Body of pancreas (tissue), 4 donors: Measurements from ENCODE around the gene PLA2R1. TPM values are rescaled to one million over a fixed set of nuclear protein-coding genes. Genes with fewer than 3 reads are reported as not detected.

Experiments used
- ATAC-seq: fragments of 150-250 bp; one replicate; pipeline ENCODE4 v1.9.1; 2016
- DNase-seq, 4 donors: peaks; one replicate each; pipeline ENCODE4 v3.0.0-alpha.2; 2019
- H3K27ac ChIP-seq, 4 donors: fragments of 200-600 bp; sonication (generic); 1 replicate in 3 of 4; 2 replicates in 1 of 4; pipeline versions ENCODE4 v1.5.1 to v1.6.1; 2016 to 2019; ENCODE audit warnings: mild to moderate bottlenecking in 1 of 4, mixed read lengths in 1 of 4, moderate library complexity in 1 of 4
- H3K27me3 ChIP-seq, 2 donors: fragments of 200-600 bp; sonication (generic); one replicate each; pipeline ENCODE4 v1.6.0; 2016; ENCODE audit warnings: mild to moderate bottlenecking in 1 of 2
- H3K36me3 ChIP-seq, 2 donors: fragments of 200-600 bp; sonication (generic); replicated peaks in 1 of 2; 2 replicates each; pipeline ENCODE4 v1.5.1; 2016; ENCODE audit warnings: low read depth in 2 of 2; ENCODE audit not compliant: insufficient read depth in 1 of 2
- H3K4me1 ChIP-seq: fragments of 200-600 bp; sonication (generic); one replicate; pipeline ENCODE4 v1.6.0; 2016
- H3K4me3 ChIP-seq, 2 donors: fragments of 200-600 bp; sonication (generic); 1 replicate in 1 of 2; 2 replicates in 1 of 2; pipeline ENCODE4 v1.5.1; 2016 to 2019
- H3K9me3 ChIP-seq, 3 donors: fragments of 200-600 bp; sonication (generic); 1 replicate in 2 of 3; 2 replicates in 1 of 3; pipeline ENCODE4 v1.5.1; 2016
- CTCF ChIP-seq, 7 experiments: fragments of 450-650 bp in 4 of 7; fragments of 200-600 bp in 3 of 7; sonication (generic) in 3 of 7; IDR thresholded peaks; one replicate each; pipeline ENCODE4 v1.5.1; 2016 to 2019; ENCODE audit warnings: antibody characterized with exemption in 7 of 7
- POLR2A ChIP-seq, 3 donors: fragments of 450-650 bp; IDR thresholded peaks; one replicate each; pipeline ENCODE4 v1.6.1; 2016; ENCODE audit warnings: antibody characterized with exemption in 3 of 3, mild to moderate bottlenecking in 2 of 3
- WGBS, 2 donors: methylation state at CpG; one replicate each; pipeline ENCODE4 v1.1.5; 2017; 5-methylcytosine and 5-hydroxymethylcytosine counted together
- intact Hi-C: fragments of 100-400 bp; cut with DNase I; formaldehyde crosslinking; loops from one replicate; pipeline ENCODE4 v1.15.1; 2023
- total RNA-seq, 2 donors: library from RNA; depleted of rRNA; stranded (reverse); fragments of >200 nt; gene quantifications; one replicate each; pipeline ENCODE4 v1.1.0, GENCODE V29; 2016

PLA2R1 gene
- total RNA-seq, 2 donors from 2014 or later, result 1.3 to 2.1 TPM

- 59% methylated on average over 3 of the region's 3 CpGs for WGBS, 2 donors
Observed at GRCh38 chr2:159938395-159938794, 124.0 kb downstream of the PLA2R1 start.

GRCh38 chr2:159936471-159936870 lies 125.9 kb downstream of the PLA2R1 start:
- intact Hi-C loops, result no loop called here
- TF ChIP-seq POLR2A (IDR thresholded peaks at IDR 0.05) (no peak), CTCF (IDR thresholded peaks at IDR 0.05) (no peak)
- no peaks in the 10 kb centered on the region for H3K27me3 ChIP-seq
- no peaks in the 10 kb centered on the region for H3K4me1 ChIP-seq
- H3K4me3 ChIP-seq, result no peak overlapping the region
- WGBS, 2 donors, result 72 to 79% methylated on average over 4 of the region's 4 CpGs
- peak in 1 of 4 donors; percentile 8 for DNase-seq
- ATAC-seq, result no peak
- no peaks in the 10 kb centered on the region for H3K36me3 ChIP-seq
- H3K27ac ChIP-seq, result no peak overlapping the region
- H3K9me3 ChIP-seq, result no peaks in the 10 kb centered on the region

More at GRCh38 chr2:159938395-159938794, 124.0 kb downstream of the PLA2R1 start:
- ATAC-seq, result no peak
- Histone ChIP-seq H3K4me1 (no peaks in the 10 kb centered on the region), H3K9me3 (no peaks in the 10 kb centered on the region), H3K4me3 (no peak overlapping the region), H3K27me3 (no peaks in the 10 kb centered on the region), H3K27ac (no peak overlapping the region), H3K36me3 (no peaks in the 10 kb centered on the region)
- intact Hi-C loops, result no loop called here
- DNase-seq, result no peak
- no peak for TF ChIP-seq CTCF (IDR thresholded peaks at IDR 0.05)
- no peak for TF ChIP-seq POLR2A (IDR thresholded peaks at IDR 0.05)

DNA sequence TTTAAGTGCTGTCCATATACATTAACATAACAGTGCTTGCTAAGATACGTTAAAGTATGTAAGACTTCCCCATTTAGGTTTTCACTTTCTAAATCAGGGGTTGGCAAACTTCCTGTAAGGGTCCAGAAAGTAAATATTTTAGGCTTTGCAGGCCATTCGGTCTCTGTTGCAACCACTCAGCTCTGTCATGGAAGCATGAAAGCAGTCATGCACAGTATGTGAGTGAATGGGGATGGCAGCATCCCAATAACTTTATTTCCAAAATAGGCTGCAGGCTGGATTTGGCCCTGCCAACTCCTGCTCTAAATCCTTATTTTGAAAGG lies 128.7 kb downstream of the PLA2R1 start:
- no peaks in the 10 kb centered on the region for H3K4me1 ChIP-seq
- peak in 1 of 4 donors; percentile 26 for DNase-seq
- no peak for ATAC-seq
- TF ChIP-seq POLR2A (IDR thresholded peaks at IDR 0.05) (no peak), CTCF (IDR thresholded peaks at IDR 0.05) (no peak)
- H3K36me3 ChIP-seq, result no peaks in the 10 kb centered on the region
- H3K9me3 ChIP-seq, result no peaks in the 10 kb centered on the region
- WGBS, 2 donors, result 59 to 67% methylated on average over 2 of the region's 2 CpGs
- no peak overlapping the region for H3K4me3 ChIP-seq
- no peak overlapping the region for H3K27ac ChIP-seq
- intact Hi-C loops, result no loop called here
- H3K27me3 ChIP-seq, result no peaks in the 10 kb centered on the region

- H3K36me3 ChIP-seq, result no peaks in the 10 kb centered on the region
- no peaks in the 10 kb centered on the region for H3K27me3 ChIP-seq
- intact Hi-C loops, result no loop called here
- no peak overlapping the region for H3K4me3 ChIP-seq
- no peak overlapping the region for H3K27ac ChIP-seq
- WGBS, 2 donors, result 70 to 76% methylated on average over 2 of the region's 2 CpGs
- TF ChIP-seq POLR2A (IDR thresholded peaks at IDR 0.05) (no peak), CTCF (IDR thresholded peaks at IDR 0.05) (no peak)
- H3K9me3 ChIP-seq, result no peaks in the 10 kb centered on the region
- no peak for ATAC-seq
- no peak for DNase-seq
- no peaks in the 10 kb centered on the region for H3K4me1 ChIP-seq
Observed at GRCh38 chr2:159933040-159933726, 129.2 kb downstream of the PLA2R1 start.

DNA sequence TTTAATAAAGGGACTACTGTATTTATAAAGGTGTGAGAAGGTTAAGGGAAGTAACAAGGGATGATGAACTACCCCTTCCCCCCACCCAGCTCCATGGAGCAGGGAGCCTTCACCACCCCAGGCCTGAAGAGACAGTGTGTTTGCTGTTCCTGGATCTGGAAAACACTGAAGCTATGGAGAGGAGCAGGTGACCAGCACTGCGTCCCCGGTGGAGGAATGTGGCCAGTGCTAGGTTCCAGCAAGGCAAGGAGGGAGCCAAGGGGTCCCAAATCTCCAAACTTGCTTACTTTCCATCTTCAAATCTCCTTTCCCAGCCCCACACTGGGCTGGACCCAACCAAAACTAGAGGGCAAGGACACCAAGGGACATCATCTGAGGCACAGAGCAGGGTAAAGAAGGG lies 135.7 kb downstream of the PLA2R1 start:
- Histone ChIP-seq H3K27me3 (no peaks in the 10 kb centered on the region), H3K36me3 (no peaks in the 10 kb centered on the region), H3K9me3 (no peaks in the 10 kb centered on the region), H3K4me1 (no peaks in the 10 kb centered on the region), H3K4me3 (no peak overlapping the region), H3K27ac (no peak overlapping the region)
- TF ChIP-seq CTCF (IDR thresholded peaks at IDR 0.05) (no peak), POLR2A (IDR thresholded peaks at IDR 0.05) (no peak)
- intact Hi-C loops, result no loop called here
- no peak for DNase-seq
- ATAC-seq, result no peak
- 48 to 69% methylated on average over 2 of the region's 2 CpGs for WGBS, 2 donors
